Brain microvascular endothelial cell (primary cell): ENCODE results near the gene ANAPC7.
A peak's percentile ranks its signal among the peaks of the same experiment; 100 is the strongest.
"Not testable (repeated sequence)": the region's sequence is repeated elsewhere in the genome, so short reads cannot be mapped to it uniquely, and the experiment has no call there.

ENCODE experiments used
- DNase-seq: peaks from one replicate; pipeline ENCODE4 v3.0.0-alpha.2; 2020
- H3K27ac ChIP-seq: fragments of 250-450 bp; sonication (Bioruptor Pico); 2 replicates; pipeline ENCODE4 v1.5.1; 2020; ENCODE audit warnings: mild to moderate bottlenecking, moderate library complexity
- H3K27me3 ChIP-seq: fragments of 250-450 bp; sonication (Bioruptor Pico); replicated peaks from 2 replicates; pipeline ENCODE4 v1.5.1; 2020; ENCODE audit warnings: mild to moderate bottlenecking
- H3K36me3 ChIP-seq: fragments of 250-450 bp; sonication (Bioruptor Pico); replicated peaks from 2 replicates; pipeline ENCODE4 v1.5.1; 2020; ENCODE audit warnings: mild to moderate bottlenecking
- H3K4me3 ChIP-seq: 2 replicates; pipeline ENCODE4 v1.5.1; 2011; ENCODE audit warnings: low read depth, mild to moderate bottlenecking, control low read depth, low read length, moderate library complexity
- CTCF ChIP-seq: IDR thresholded peaks from 2 replicates; pipeline ENCODE4 v1.5.1; 2011; ENCODE audit warnings: low read depth, mild to moderate bottlenecking, moderate library complexity, low read length, control low read depth, inconsistent platforms; ENCODE audit errors: missing control alignments
- in situ Hi-C: cut with HindIII; loops from 2 replicates; pipeline ENCODE4 v1.10.0; 2017; ENCODE audit warnings: low sequenced_read_pairs, low pct_ligation_motif_present

ANAPC7 gene

GRCh38 chr12:110340706-110341105, 62.8 kb downstream of the ANAPC7 start:
- Histone ChIP-seq H3K4me3 (no peak overlapping the region), H3K27ac (peak overlapping the region; percentile 21), H3K36me3 (peaks cover 100% of the 10 kb centered on the region), H3K27me3 (no peaks in the 10 kb centered on the region)
- DNase-seq, result no peak
- no peak for TF ChIP-seq CTCF
- in situ Hi-C loops, result no loop called here

GRCh38 chr12:110340261-110340660, 63.2 kb downstream of the ANAPC7 start:
- H3K27ac ChIP-seq, DNase-seq, H3K4me3 ChIP-seq, H3K27me3 ChIP-seq, in situ Hi-C loops: not testable (repeated sequence)
- peaks cover 100% of the 10 kb centered on the region for H3K36me3 ChIP-seq

- no peak for TF ChIP-seq CTCF
- Histone ChIP-seq H3K36me3 (peaks cover 99% of the 10 kb centered on the region), H3K27ac (no peak overlapping the region), H3K4me3 (no peak overlapping the region), H3K27me3 (no peaks in the 10 kb centered on the region)
- DNase-seq, result no peak
- in situ Hi-C loops, result no loop called here
These were observed 64.1 kb downstream of the ANAPC7 start for GRCh38 chr12:110339184-110339952.

- Histone ChIP-seq H3K4me3 (no peak overlapping the region), H3K36me3 (peaks cover 99% of the 10 kb centered on the region), H3K27me3 (no peaks in the 10 kb centered on the region), H3K27ac (no peak overlapping the region)
- DNase-seq, result no peak
- in situ Hi-C loops, result no loop called here
- TF ChIP-seq CTCF, result peak; percentile 42
These were observed 64.8 kb downstream of the ANAPC7 start for GRCh38 chr12:110338754-110339153.

- in situ Hi-C loops, result no loop called here
- no peak overlapping the region for H3K4me3 ChIP-seq
- DNase-seq, result no peak
- H3K27me3 ChIP-seq, result no peaks in the 10 kb centered on the region
- no peak for TF ChIP-seq CTCF
- peaks cover 99% of the 10 kb centered on the region for H3K36me3 ChIP-seq
- H3K27ac ChIP-seq, result no peak overlapping the region
These were observed 65.4 kb downstream of the ANAPC7 start for GRCh38 chr12:110337912-110338710.

GRCh38 chr12:110335481-110336045, 67.9 kb downstream of the ANAPC7 start:
- in situ Hi-C loops, result no loop called here
- H3K27me3 ChIP-seq, result no peaks in the 10 kb centered on the region
- H3K27ac ChIP-seq, result no peak overlapping the region
- DNase-seq, result no peak
- H3K36me3 ChIP-seq, result peaks cover 92% of the 10 kb centered on the region
- no peak for TF ChIP-seq CTCF
- H3K4me3 ChIP-seq, result no peak overlapping the region
